ENCODE measurements around the gene PLCG2.

PLCG2 gene

GRCh38 chr16:81928975-81929374 lies 149.9 kb downstream of the PLCG2 start:
- ATAC-seq: no peak
- TF ChIP-seq ZFP30 (CRISPR knock-in tag; IDR thresholded peaks at IDR 0.05) (no peak), BACH2 (CRISPR knock-in tag; IDR thresholded peaks at IDR 0.05; ENCODE audit: borderline replicate concordance) (no peak), GLIS3 (CRISPR knock-in tag; IDR thresholded peaks at IDR 0.05) (no peak), CSDC2 (CRISPR knock-in tag; IDR thresholded peaks at IDR 0.05) (no peak), TCF4 (CRISPR knock-in tag; IDR thresholded peaks at IDR 0.05; ENCODE audit: borderline replicate concordance) (no peak), OSR1 (CRISPR knock-in tag; IDR thresholded peaks at IDR 0.05) (no peak), PPARA (CRISPR knock-in tag; IDR thresholded peaks at IDR 0.05; ENCODE audit: borderline replicate concordance) (no peak), TOX (CRISPR knock-in tag; IDR thresholded peaks at IDR 0.05; ENCODE audit: borderline replicate concordance) (no peak), ZFP3 (CRISPR knock-in tag; IDR thresholded peaks at IDR 0.05) (no peak), ZNF8 (CRISPR knock-in tag; IDR thresholded peaks at IDR 0.05) (no peak)
- TF ChIP-seq, protein P1, sequence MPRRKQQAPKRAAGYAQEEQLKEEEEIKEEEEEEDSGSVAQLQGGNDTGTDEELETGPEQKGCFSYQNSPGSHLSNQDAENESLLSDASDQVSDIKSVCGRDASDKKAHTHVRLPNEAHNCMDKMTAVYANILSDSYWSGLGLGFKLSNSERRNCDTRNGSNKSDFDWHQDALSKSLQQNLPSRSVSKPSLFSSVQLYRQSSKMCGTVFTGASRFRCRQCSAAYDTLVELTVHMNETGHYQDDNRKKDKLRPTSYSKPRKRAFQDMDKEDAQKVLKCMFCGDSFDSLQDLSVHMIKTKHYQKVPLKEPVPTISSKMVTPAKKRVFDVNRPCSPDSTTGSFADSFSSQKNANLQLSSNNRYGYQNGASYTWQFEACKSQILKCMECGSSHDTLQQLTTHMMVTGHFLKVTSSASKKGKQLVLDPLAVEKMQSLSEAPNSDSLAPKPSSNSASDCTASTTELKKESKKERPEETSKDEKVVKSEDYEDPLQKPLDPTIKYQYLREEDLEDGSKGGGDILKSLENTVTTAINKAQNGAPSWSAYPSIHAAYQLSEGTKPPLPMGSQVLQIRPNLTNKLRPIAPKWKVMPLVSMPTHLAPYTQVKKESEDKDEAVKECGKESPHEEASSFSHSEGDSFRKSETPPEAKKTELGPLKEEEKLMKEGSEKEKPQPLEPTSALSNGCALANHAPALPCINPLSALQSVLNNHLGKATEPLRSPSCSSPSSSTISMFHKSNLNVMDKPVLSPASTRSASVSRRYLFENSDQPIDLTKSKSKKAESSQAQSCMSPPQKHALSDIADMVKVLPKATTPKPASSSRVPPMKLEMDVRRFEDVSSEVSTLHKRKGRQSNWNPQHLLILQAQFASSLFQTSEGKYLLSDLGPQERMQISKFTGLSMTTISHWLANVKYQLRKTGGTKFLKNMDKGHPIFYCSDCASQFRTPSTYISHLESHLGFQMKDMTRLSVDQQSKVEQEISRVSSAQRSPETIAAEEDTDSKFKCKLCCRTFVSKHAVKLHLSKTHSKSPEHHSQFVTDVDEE (CRISPR knock-in tag; IDR thresholded peaks at IDR 0.05): no peak
- TF ChIP-seq, protein P2, sequence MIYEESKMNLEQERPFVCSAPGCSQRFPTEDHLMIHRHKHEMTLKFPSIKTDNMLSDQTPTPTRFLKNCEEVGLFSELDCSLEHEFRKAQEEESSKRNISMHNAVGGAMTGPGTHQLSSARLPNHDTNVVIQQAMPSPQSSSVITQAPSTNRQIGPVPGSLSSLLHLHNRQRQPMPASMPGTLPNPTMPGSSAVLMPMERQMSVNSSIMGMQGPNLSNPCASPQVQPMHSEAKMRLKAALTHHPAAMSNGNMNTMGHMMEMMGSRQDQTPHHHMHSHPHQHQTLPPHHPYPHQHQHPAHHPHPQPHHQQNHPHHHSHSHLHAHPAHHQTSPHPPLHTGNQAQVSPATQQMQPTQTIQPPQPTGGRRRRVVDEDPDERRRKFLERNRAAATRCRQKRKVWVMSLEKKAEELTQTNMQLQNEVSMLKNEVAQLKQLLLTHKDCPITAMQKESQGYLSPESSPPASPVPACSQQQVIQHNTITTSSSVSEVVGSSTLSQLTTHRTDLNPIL (CRISPR knock-in tag; IDR thresholded peaks at IDR 0.05; ENCODE audit: low read depth): no peak

DNA sequence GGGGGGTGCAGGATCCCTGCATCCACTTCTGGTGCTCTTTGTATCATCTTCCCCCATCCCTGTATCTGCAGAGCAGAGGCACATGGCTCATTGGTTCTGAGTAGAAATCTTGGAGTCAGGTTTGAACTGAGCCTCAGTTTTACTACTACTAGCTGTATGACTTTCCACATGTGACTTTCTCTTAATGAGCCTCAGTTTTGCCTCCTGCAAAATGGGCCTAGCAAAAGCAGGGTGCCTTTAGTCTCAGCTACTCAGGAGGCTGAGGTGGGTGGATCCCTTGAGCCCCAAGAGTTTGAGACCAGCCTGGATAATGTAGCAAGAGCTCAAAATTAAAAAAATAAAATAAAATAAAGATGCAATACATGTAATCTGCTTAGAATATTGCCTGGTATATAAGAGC lies 150.8 kb downstream of the PLCG2 start:
- TF ChIP-seq PATZ1 (CRISPR knock-in tag; IDR thresholded peaks at IDR 0.05; ENCODE audit: borderline replicate concordance) (no peak), ARNTL (CRISPR knock-in tag; IDR thresholded peaks at IDR 0.05; ENCODE audit: borderline replicate concordance, low read depth) (no peak), ZC3H10 (CRISPR knock-in tag; IDR thresholded peaks at IDR 0.05) (no peak)
- no peak for ATAC-seq

GRCh38 chr16:81931927-81932326 lies 152.8 kb downstream of the PLCG2 start:
- ATAC-seq: no peak
- TF ChIP-seq OSR1 (CRISPR knock-in tag; IDR thresholded peaks at IDR 0.05): no peak
- TF ChIP-seq ZFP30 (CRISPR knock-in tag; IDR thresholded peaks at IDR 0.05): no peak
- no peak for TF ChIP-seq ZFP3 (CRISPR knock-in tag; IDR thresholded peaks at IDR 0.05)
- TF ChIP-seq CSRNP3 (CRISPR knock-in tag; IDR thresholded peaks at IDR 0.05): no peak
- TF ChIP-seq ARNTL (CRISPR knock-in tag; IDR thresholded peaks at IDR 0.05; ENCODE audit: borderline replicate concordance, low read depth): no peak
- TF ChIP-seq SNAI2 (CRISPR knock-in tag; IDR thresholded peaks at IDR 0.05): no peak
- no peak for TF ChIP-seq BACH2 (CRISPR knock-in tag; IDR thresholded peaks at IDR 0.05; ENCODE audit: borderline replicate concordance)
- TF ChIP-seq ESRRG (CRISPR knock-in tag; IDR thresholded peaks at IDR 0.05): no peak
- no peak for TF ChIP-seq CSDC2 (CRISPR knock-in tag; IDR thresholded peaks at IDR 0.05)
- no peak for TF ChIP-seq ZNF70 (CRISPR knock-in tag; IDR thresholded peaks at IDR 0.05)
- no peak for TF ChIP-seq TOX (CRISPR knock-in tag; IDR thresholded peaks at IDR 0.05; ENCODE audit: borderline replicate concordance)
- no peak for TF ChIP-seq ZC3H10 (CRISPR knock-in tag; IDR thresholded peaks at IDR 0.05)
- TF ChIP-seq PATZ1 (CRISPR knock-in tag; IDR thresholded peaks at IDR 0.05; ENCODE audit: borderline replicate concordance): no peak
- TF ChIP-seq, protein P2 (CRISPR knock-in tag; IDR thresholded peaks at IDR 0.05; ENCODE audit: low read depth): no peak
- TF ChIP-seq RARB (CRISPR knock-in tag; IDR thresholded peaks at IDR 0.05): no peak
- TF ChIP-seq, protein P3, sequence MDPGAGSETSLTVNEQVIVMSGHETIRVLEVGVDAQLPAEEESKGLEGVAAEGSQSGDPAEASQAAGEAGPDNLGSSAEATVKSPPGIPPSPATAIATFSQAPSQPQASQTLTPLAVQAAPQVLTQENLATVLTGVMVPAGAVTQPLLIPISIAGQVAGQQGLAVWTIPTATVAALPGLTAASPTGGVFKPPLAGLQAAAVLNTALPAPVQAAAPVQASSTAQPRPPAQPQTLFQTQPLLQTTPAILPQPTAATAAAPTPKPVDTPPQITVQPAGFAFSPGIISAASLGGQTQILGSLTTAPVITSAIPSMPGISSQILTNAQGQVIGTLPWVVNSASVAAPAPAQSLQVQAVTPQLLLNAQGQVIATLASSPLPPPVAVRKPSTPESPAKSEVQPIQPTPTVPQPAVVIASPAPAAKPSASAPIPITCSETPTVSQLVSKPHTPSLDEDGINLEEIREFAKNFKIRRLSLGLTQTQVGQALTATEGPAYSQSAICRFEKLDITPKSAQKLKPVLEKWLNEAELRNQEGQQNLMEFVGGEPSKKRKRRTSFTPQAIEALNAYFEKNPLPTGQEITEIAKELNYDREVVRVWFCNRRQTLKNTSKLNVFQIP (CRISPR knock-in tag; IDR thresholded peaks at IDR 0.05; ENCODE audit: borderline replicate concordance, low read depth): no peak
- no peak for TF ChIP-seq TCF4 (CRISPR knock-in tag; IDR thresholded peaks at IDR 0.05; ENCODE audit: borderline replicate concordance)
- TF ChIP-seq, protein P1 (CRISPR knock-in tag; IDR thresholded peaks at IDR 0.05): no peak
- TF ChIP-seq PPARA (CRISPR knock-in tag; IDR thresholded peaks at IDR 0.05; ENCODE audit: borderline replicate concordance): no peak
